HG02884 (cell line): ENCODE results near the gene TCF12.
"Not testable (repeated sequence)": the region's sequence is repeated elsewhere in the genome, so short reads cannot be mapped to it uniquely, and the experiment has no call there.

Experiments used
- ATAC-seq: cut with Tn5 transposase; IDR thresholded peaks from one replicate; pipeline ENCODE4 v1.9.1; 2021; ENCODE audit warnings: mild to moderate bottlenecking, moderate library complexity; ENCODE audit not compliant: unreplicated experiment

The TCF12 gene

GRCh38 chr15:56973463-56973862, 55.0 kb downstream of the TCF12 start:
- no peak for ATAC-seq

- no peak for ATAC-seq
Observed at GRCh38 chr15:56977232-56977631, 58.8 kb downstream of the TCF12 start.

- no peak for ATAC-seq
Observed at GRCh38 chr15:56978898-56979662, 60.6 kb downstream of the TCF12 start.

DNA sequence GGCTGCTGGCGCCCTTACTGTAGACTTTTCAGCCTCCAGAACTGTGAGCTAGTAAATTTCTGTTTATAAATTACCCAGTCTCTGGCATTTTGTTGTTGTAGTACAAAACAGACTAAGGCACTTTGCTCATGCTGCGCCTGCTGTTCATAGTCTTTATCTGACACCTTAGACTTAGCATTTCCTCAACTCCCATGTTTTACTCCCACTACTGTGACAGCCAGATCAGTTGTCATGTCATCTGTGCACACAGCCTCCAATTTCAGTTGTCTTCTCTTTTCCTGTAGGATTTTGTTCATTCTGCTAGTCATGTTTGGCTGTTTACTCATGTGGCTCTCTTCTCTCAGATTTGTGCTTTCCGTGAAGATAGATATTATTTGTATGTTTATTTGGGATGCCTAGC, 62.0 kb downstream of the TCF12 start:
- ATAC-seq: no peak

- no peak for ATAC-seq
Observed at GRCh38 chr15:56981160-56981559, 62.7 kb downstream of the TCF12 start.

DNA sequence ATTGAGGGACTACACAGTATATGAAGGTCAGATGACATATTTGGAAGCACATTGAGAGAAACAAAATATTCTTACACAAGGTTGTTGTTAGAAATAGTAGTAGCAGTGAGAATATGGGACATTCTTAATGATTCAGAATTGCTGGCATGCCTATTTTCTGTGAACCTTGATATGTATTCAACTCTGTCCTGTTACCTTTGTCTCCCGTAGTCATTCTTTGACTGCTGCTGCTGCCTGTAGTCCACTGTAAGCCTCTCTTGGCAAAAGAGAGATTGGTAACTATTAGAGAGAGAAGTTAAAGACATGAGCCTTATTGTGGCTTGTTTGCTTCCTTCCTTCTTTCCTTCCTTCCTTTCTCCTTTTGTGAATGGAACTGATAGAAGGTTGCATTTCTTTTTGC, 64.5 kb downstream of the TCF12 start:
- no peak for ATAC-seq

DNA sequence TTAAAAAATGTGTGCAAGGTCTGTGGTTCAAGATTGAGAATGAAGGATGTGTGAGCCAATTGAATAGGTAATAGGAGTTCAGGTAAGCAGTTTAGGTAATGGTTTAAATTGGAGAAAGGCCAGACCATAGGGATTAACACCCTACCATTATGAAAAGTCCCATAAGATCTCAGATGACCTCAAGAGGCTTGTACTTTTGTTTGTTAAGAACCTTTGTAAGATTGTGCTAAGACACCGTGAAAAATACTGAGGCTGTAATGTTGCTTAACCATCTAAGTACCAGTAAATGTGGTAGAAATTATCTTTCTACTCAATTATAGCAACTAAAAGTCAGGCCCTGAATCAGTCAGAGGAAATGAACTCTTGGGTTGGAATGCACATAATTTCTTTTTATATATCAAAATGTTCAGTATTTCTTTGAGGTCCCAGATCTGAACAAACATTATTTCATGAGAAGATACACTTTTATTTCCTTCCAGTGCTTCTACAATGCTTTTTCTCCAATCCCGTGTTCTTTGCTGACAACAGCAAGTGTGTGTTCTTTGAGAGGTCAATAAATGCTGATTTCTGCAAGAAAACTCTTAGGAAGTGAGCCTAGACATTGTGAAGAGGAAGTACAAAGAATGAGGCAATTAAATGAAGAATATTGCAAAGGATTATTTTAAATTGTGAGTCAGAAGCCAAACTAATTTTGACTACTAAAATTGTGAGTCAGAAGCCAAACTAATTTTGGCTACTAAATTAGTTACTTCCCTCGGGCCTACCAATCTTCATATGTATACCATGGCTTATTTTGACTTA, 66.4 kb downstream of the TCF12 start:
- no peak for ATAC-seq

GRCh38 chr15:56985856-56986255, 67.4 kb downstream of the TCF12 start:
- ATAC-seq: no peak

GRCh38 chr15:56987286-56987685, 68.8 kb downstream of the TCF12 start:
- ATAC-seq: no peak

DNA sequence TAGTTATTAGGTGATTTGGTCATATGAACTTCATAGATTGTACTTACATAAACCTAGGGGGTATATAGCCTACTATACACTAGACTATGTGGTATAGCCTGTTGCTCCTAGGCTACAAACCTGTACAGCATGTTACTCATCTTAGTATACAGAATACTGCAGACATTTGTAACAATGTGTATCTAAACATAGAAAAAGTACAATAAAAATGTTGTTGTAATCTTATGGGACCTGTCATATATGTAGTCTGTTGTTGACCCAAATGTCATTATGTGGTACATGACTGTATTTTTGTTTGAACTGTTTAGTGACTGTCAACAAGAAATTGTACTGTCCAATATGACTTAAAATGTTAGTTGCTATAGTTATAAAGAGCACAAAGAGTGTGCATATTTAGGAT, 69.8 kb downstream of the TCF12 start:
- no peak for ATAC-seq

DNA sequence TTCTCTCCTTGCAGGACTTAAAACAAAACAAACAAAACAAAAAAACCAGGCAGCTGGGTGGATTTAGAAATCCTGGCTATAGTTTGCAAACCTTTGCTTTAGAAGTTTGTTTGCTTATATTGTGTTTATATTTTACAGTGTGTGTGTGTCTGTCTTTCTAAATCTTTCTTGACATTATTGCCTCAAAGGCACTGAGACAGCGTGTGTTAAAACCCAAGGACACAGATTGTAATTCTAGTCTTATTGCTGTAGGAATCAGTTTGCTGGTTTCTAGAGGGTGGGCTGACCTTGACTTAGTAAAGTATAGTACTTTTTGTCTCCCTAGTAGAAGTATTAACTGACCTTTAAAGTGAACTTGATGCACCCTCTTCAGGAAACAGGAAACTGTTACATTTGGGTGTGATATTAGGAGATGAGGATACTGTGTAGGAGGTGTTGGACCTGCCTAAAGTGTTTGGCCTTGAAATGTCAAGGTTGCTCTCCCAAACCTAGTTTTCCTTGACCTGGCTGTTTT, 71.0 kb downstream of the TCF12 start:
- ATAC-seq: no peak

- no peak for ATAC-seq
Observed at GRCh38 chr15:56991017-56991416, 72.6 kb downstream of the TCF12 start.

GRCh38 chr15:56992725-56993124, 74.3 kb downstream of the TCF12 start:
- ATAC-seq: no peak

DNA sequence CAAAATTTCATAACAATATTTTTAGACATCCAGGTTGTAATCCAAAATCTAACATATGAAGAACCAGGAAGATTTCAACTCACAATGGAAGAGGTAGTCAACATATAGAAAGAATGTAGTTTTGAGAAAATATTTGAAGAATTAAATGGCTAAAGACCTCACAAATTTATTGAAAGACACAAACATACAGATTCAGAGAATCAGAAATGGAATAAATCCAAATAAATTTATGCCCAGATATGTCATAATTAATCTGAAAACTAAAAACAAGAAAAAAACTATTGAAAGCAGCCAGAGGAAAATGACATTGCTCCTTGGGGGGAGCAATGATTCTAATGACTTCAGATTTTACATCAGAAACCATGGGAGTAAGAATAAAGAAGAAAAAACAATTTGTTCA, 75.8 kb downstream of the TCF12 start:
- ATAC-seq: no peak

DNA sequence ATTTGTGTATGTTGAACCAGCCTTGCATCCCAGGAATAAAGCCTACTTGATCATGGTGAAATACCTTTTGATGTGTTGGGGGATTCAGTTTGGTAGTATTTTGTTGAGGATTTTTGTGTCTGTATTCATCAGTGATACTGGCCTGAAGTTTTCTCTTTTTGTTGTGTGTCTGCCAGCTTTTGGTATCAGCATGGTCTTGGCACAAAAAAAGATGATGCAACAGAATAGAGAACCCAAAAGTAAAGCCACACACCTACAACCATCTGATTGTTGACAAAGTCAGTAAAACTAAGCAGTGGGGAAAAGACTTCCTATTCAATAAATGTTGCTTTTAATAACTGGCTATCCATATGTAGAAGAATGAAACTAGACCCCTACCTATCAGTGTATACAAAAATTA, 77.6 kb downstream of the TCF12 start:
- ATAC-seq: no peak

DNA sequence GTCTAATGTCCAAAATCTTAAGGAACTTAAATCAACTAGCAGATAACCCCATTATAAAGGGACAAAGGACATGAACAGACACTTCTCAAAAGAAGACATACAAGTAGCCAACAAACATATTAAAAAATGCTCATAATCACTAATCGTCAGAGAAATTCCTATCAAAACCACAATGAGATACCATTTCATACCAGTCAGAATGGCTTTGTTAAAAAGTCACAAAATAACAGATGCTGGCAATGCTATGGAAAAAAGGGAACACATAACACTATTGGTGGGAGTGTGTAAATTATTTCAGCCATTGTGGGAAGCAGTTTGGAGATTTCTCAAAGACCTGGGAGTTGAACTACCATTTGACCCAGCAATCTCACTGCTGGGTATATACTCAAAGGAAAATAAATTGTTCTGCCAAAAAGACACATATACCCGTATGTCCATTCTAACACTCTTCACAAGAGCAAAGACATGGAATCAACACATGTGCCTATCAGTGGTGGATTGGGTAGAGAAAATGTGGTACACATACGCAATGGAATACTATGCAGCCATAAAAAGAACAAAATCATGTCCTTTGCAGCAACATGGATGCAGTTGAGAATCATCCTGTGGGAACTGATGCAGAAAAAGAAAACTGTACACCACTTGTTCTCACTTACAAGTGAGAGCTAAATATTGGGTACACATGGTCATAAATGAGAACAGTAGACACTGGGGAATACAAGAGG, 78.5 kb downstream of the TCF12 start:
- no peak for ATAC-seq

GRCh38 chr15:57003418-57003817, 85.0 kb downstream of the TCF12 start:
- ATAC-seq: no peak

GRCh38 chr15:57005244-57005643, 86.8 kb downstream of the TCF12 start:
- no peak for ATAC-seq

GRCh38 chr15:57007797-57008196, 89.4 kb downstream of the TCF12 start:
- ATAC-seq: not testable (repeated sequence)

DNA sequence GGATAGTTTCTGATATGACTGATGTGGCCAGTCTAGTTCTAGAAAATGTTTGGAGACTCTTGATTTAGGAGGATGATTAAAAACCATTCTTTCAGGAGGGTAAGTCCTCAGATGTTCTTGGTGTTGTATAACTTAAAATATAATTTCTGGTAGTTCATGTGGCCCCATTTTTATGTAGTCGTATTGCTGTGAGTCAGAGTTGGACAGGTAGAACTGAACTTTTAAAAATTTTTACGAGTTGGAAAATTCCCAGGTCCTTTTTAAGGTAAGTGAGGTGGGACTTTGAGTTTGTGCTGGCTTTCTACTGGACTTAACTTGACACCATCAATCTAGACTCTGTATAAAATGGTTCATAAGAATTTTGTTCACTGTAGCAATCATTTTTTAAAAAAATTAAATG, 92.3 kb downstream of the TCF12 start:
- ATAC-seq: no peak

GRCh38 chr15:57012556-57012955, 94.1 kb downstream of the TCF12 start:
- no peak for ATAC-seq
